Activated naive CD8-positive, alpha-beta T cell treated with anti-CD3 and anti-CD28 coated beads, Interleukin-2, amount 10 ng/mL, durations not matched to agents 7 days and 5 days (primary cell): ENCODE data around the gene ATP5F1B. TPM values are rescaled to one million over a fixed set of nuclear protein-coding genes. Genes with fewer than 3 reads are reported as not detected.

Source experiments
- ATAC-seq: fragments of 150-1000 bp; cut with Tn5 transposase; one replicate; pipeline ENCODE4 v1.10.0; 2021; ENCODE audit warnings: low read depth, moderate library complexity
- POLR2A ChIA-PET: fragments of 350-600 bp; sonication (Branson Sonifier 250); formaldehyde crosslinking; loops from one replicate; lab custom pipeline; 2021; ENCODE audit warnings: antibody characterized with exemption; lab: Charles Lee
- DNase-seq: peaks from one replicate; pipeline ENCODE4 v3.0.0; 2021
- H3K27ac Mint-ChIP-seq: one replicate; pipeline ENCODE4 v1.8.0; 2022; ENCODE audit warnings: mild to moderate bottlenecking, mixed read lengths
- H3K27me3 Mint-ChIP-seq: one replicate; pipeline ENCODE4 v1.8.0; 2022; ENCODE audit warnings: mild to moderate bottlenecking, moderate library complexity, mixed read lengths
- H3K36me3 Mint-ChIP-seq: one replicate; pipeline ENCODE4 v1.8.0; 2021; ENCODE audit warnings: mild to moderate bottlenecking, mixed read lengths
- H3K4me1 Mint-ChIP-seq: one replicate; pipeline ENCODE4 v1.8.0; 2021; ENCODE audit warnings: mixed read lengths
- H3K4me3 Mint-ChIP-seq: one replicate; pipeline ENCODE4 v1.8.0; 2022; ENCODE audit warnings: mild to moderate bottlenecking, moderate library complexity, mixed read lengths
- H3K9me3 Mint-ChIP-seq: one replicate; pipeline ENCODE4 v1.8.0; 2021; ENCODE audit warnings: mixed read lengths
- total RNA-seq, 2 experiments: library from RNA; stranded (reverse); gene quantifications; one replicate each; pipeline ENCODE4 v1.2.3, GENCODE V29; 2021

Gene ATP5F1B
- total RNA-seq, 2 experiments from 2014 or later: 468 to 471 TPM

DNA sequence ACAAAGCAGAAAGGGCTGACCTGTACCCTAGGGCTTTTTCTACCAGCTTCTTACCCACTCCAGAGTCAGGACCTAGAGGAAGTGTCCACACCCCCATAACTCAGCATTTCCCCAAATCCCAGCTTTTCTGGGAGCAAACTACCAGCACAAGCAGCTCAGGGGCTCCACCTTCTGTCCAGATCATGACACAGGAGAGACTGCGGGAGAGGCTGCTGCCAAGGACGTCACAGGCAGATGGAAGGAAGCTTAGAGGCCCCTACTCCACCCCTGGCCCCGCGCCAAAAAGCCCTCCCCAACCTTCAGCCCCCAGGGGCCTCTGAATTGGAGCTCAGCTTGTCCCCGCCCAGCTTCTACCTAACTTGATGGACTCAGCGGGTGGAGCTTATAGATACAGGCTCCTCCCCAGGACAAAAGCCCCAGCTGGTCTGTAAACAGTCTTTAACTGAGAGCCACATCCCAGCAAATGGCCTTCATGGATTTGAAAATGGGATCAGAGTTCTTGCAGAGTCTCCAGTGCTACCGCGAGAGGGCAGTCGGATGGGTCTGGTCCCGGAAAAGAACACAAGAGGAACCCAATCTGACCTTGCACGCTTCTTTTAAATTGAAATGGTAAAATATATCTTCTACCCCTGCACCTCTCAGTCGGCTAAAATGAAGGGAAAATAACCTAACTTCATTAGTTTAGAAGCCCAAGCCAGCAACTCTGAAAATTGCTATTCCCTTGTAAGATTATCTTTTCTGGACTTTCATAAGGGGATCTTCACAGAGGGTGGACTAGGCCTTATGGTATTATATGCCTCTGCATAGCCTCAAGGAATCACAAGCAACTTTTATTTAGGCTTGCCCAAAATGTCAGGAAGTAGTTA, 8.9 kb downstream of the ATP5F1B start:
- Mint-ChIP-seq H3K9me3 (no peaks in the 10 kb centered on the region), H3K27ac (peak overlapping the region; percentile 95)
- ATAC-seq: peak; percentile 65

DNA sequence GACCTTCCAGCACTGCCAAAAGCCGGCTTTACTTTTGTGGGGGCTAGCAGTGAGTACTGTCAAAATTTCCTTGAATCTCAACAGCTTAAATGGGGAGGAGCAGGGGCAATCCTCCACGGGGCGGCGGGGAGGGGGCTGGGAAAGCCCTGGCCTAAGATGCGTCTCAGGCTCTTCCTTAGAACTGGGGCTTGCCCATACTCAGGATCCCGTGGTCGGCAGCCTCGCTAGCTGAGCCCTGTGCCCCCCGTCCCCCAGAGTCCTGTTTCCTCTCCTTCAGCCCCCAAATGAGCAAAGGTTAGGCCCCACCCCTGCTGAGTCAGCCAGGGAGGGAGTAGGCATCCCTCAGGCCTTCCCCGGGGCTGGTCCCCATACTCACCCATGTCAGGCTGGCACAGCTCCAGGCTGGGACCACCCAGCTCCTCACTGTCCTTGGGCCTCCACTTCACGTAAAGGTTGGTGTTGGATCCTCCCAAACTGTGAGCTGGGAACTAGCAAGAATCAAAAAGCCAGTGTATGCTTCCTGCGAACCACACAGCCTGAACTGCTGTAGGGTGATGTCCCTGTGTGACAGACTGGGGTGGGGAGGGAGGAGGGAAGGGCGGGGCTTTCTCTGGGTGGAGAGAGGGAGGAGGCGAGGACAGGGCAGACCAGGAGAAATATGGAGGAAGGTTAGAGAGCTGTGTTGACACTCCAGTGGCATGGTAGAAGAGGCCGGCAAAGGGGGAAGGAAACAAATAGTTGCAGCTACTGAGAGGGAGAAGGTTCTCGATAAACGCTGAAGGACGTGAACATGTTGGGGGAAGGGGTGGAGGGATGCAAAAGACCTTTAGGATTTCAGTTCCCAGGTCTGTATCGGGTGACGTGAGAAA, 9.7 kb downstream of the ATP5F1B start:
- Mint-ChIP-seq H3K9me3 (no peaks in the 10 kb centered on the region), H3K36me3 (peaks cover 26% of the 10 kb centered on the region), H3K27ac (peak overlapping the region; percentile 95), H3K4me3 (peak overlapping the region; percentile 97), H3K27me3 (no peaks in the 10 kb centered on the region), H3K4me1 (peaks cover 59% of the 10 kb centered on the region)
- DNase-seq (peak; percentile 82), ATAC-seq (peak; percentile 72)
- POLR2A ChIA-PET: interaction anchor here (0.5 to 5.0 kb wide), 18 partner anchors 7 to 476 kb away, joined by 3 to 53 read pairs (median 6); partner anchors contain the start of genes ATP5F1B, NACA, PRIM1 and PTGES3

More for the DNA sequence above, 8.9 kb downstream of the ATP5F1B start:
- peak; percentile 92 for DNase-seq
- no peaks in the 10 kb centered on the region for H3K27me3 Mint-ChIP-seq
- peak overlapping the region; percentile 97 for H3K4me3 Mint-ChIP-seq
- POLR2A ChIA-PET: interaction anchor here (1.1 to 5.0 kb wide), 14 partner anchors 8 to 475 kb away, joined by 3 to 53 read pairs (median 8); partner anchors contain the start of genes ATP5F1B, NACA, PRIM1 and PTGES3
- H3K4me1 Mint-ChIP-seq: peaks cover 53% of the 10 kb centered on the region
- peaks cover 26% of the 10 kb centered on the region for H3K36me3 Mint-ChIP-seq

DNA sequence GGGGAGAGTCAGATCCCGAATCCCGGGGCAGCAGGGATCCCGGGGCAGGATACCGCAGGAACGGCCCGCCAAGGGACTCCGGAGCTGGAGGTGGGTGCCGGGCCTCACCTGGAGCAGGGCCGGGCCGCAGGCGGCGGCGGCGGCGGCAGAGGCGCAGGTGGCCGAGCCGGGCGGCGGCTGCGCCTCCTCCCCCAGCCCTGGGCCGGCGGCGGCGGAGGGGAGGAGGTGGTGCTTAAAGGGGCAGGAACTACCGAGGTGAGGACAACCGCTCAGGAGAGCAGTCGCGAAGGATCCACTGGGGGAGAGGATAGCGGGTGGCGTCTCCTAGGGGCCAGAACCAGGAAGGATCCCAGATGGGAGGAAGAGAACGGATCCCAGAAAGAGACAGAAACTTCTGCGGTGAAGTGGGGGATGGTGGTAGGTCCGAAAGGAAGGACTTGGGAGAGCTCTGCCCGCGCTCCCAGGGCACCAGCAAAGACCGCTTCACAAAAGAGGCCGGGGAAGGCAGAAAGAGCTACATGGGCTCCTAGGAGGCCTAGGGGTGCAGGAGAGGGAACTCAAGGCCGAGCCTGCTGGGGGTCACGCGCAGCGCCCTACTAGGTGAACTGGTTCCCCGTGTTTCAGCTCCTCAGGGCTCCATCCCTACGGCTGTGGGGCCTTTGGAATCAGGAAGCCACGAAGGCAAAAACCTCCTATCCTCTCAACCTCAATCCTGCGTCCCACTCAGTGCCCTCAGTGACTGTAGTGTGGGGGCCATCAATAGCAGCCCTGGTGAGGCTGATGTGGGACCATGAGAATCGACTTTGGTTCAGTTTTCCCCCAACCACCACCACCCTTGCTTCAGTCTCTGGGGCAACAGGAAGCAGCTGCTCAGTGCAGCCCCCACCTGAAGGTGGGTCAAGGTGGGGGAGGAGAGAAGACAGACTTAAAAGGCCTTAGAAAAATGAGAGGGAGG, 10.7 kb downstream of the ATP5F1B start:
- ATAC-seq: peak; percentile 40
- Mint-ChIP-seq H3K27ac (peak overlapping the region; percentile 95), H3K4me3 (peak overlapping the region; percentile 97), H3K27me3 (no peaks in the 10 kb centered on the region), H3K4me1 (peaks cover 63% of the 10 kb centered on the region), H3K36me3 (peaks cover 22% of the 10 kb centered on the region), H3K9me3 (no peaks in the 10 kb centered on the region)
- POLR2A ChIA-PET: interaction anchor here (0.5 to 5.0 kb wide), 17 partner anchors 10 to 477 kb away, joined by 3 to 53 read pairs (median 6); partner anchors contain the start of genes ATP5F1B, NACA, PRIM1 and PTGES3
- peak; percentile 81 for DNase-seq

DNA sequence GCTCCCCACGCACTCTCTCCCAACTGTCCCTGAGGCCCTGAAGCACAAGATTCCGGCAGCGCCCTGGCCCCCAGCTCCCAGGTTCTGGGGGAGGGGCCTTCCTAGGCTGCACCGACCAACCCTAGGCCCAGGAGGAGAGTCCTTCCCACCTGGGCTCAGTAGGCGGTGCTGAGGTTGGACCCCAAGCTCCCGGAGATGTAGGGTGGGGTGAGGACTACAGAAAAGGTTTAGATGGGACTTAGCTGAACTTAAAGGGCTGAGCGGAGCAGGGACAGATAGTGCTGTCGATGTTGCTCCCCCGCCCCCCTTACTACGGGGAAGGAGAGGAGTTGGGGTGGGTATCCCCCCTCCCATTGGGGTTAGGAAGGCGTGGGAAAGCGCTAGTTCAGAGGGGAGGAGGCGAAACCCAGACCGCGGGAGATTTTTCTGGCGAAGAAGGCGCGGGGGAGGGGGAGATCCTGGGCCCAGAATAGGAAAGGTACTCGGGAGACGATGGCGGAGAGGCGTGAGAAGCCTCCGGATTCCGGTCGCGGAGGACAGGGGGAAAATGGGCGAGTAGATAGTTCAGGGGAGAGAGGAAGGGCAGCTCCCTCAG, 11.4 kb downstream of the ATP5F1B start:
- Mint-ChIP-seq H3K9me3 (no peaks in the 10 kb centered on the region), H3K27ac (peak overlapping the region; percentile 91), H3K27me3 (no peaks in the 10 kb centered on the region), H3K4me1 (peaks cover 61% of the 10 kb centered on the region), H3K4me3 (peak overlapping the region; percentile 97), H3K36me3 (peaks cover 18% of the 10 kb centered on the region)
- ATAC-seq (no peak), DNase-seq (peak; percentile 49)
- POLR2A ChIA-PET: interaction anchor here (0.7 to 5.0 kb wide), 8 partner anchors 9 to 121 kb away, joined by 3 to 53 read pairs (median 8); partner anchors contain the start of genes ATP5F1B, NACA and PTGES3

DNA sequence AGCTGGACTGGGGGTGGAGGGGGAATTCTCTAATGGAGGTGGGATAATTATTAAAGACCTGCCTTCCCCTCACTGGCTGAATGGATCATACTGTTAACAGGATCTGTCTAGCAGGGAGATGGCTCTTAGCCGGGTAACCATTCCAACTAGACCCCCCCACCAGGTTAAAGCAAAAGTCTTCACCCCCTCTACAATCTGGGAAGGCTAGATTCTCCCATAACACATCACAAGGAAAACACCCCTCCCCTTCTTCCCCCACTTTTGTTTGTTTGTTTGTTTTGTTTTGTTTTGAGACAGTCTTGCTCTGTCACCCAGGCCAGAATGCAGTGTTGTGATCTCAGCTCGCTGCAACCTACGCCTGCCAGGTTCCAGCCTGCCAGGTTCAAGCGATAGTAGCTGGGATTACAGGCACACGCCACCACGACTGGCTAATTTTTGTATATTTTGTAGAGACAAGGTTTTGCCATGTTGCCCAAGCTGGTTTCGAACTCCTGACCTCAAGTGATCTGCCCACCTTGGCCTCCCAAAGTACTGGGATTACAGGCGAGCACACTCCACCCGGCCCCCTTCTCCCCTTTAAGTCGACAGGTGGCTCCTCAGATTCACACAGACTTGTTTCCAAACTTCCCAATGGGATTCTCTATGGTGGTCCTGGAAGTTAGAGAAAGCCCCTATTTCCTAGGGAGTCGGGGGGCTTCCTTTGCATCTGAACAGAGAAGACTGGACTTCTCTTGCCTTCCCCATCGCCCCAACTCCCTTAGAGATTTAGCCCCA, 12.1 kb downstream of the ATP5F1B start:
- Mint-ChIP-seq H3K36me3 (peaks cover 14% of the 10 kb centered on the region), H3K4me1 (peaks cover 59% of the 10 kb centered on the region), H3K4me3 (peak overlapping the region; percentile 97), H3K27ac (peak overlapping the region; percentile 91), H3K9me3 (no peaks in the 10 kb centered on the region), H3K27me3 (no peaks in the 10 kb centered on the region)
- DNase-seq: no peak
- POLR2A ChIA-PET: interaction anchor here (0.6 to 5.0 kb wide), 7 partner anchors 8 to 120 kb away, joined by 3 to 53 read pairs (median 5); partner anchors contain the start of genes ATP5F1B, NACA and PTGES3
- ATAC-seq: no peak

DNA sequence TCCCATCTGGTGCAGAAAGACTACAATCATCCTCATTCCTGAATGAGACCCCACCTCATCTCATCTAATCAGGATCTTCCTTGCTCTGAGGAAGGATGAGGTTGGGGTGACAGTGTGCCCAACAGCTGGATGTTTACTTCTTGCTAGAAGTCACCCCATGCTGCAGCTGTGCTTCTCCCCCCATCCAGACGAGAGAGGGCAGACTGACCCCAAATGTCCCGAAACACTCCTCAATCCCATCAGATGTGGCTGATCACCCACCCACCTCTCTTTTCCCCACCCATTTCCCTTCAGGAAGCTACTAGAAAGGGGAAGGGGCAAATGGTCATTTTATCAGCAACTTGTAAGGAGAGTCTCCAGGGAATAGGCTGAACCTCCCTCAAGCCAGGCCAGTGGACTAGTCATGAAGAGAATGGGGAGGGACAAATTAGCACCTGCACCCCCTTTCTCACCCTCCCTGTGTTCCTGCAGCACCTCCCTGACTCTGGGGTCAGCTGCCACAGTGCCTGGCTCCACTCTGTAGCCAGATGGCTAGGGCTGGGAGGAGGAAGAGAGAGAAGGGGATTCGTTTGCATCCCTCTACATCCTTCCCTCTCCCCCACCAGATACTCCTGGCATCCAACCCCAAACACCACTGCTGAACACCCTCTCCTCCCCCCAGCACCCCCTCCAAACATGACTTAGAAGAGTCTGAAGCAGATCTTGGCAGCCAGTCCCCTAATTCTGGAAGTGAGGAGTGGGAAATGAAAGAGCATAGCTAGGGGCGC, 12.9 kb downstream of the ATP5F1B start:
- no peak for DNase-seq
- Mint-ChIP-seq H3K36me3 (peaks cover 9% of the 10 kb centered on the region), H3K4me1 (peaks cover 61% of the 10 kb centered on the region), H3K9me3 (no peaks in the 10 kb centered on the region), H3K4me3 (peak overlapping the region; percentile 97), H3K27ac (peak overlapping the region; percentile 68), H3K27me3 (no peaks in the 10 kb centered on the region)
- no peak for ATAC-seq
- POLR2A ChIA-PET: interaction anchor here (0.6 to 5.0 kb wide), 4 partner anchors 9 to 92 kb away, joined by 3 to 53 read pairs (median 28); partner anchors contain the start of genes ATP5F1B, NACA and PTGES3

DNA sequence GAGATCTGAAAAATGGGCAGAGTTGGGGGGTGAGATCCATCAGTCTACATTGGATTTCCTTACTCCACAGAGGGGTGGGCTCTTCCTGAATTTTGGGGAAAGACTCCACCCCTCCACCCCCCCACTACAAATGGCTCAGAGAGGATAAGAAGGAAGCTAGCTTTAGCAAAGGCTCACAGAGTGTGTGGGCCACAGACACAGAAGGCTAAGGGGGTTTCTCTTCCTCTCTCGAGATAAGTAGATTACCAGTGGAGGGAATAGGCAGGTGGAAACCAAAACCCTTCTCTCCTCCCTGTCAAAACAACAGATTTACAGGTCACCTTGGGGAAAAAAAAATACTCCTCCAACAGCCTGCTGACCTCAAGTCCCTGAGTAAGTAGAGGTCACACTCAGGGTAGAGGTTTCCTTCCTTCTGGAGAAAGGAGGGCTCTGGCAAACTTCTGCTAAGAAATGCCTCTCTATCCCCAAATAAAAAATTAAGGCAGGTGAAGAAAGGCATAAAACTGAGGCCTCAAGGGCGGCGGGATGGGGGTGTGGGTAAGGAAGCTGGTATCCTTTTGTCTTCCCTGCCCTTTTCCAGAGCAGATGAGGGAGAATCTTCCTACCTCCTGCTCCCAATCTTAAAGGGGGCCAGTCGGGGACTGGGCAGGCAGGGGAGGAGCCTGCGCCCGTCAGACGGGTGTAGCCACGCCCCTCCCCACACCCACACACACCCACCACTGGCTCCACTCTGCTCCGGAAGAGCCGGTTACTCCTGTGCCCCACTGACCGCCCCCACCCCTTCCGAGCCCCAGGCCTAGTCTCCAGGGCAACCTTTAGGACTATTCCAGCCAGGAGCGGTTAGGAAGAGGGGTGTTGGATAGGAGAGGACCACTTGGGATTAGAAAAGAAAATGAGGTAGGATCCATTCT, 13.7 kb downstream of the ATP5F1B start:
- POLR2A ChIA-PET: interaction anchor here (1.9 to 5.0 kb wide), 2 partner anchors 56 to 93 kb away, joined by 4 to 52 read pairs; partner anchors contain the start of genes NACA and PTGES3
- Mint-ChIP-seq H3K4me1 (peaks cover 61% of the 10 kb centered on the region), H3K27ac (peak overlapping the region; percentile 68), H3K27me3 (no peaks in the 10 kb centered on the region), H3K4me3 (peak overlapping the region; percentile 97), H3K36me3 (peaks cover 8% of the 10 kb centered on the region), H3K9me3 (no peaks in the 10 kb centered on the region)
- ATAC-seq (no peak), DNase-seq (peak; percentile 74)

DNA sequence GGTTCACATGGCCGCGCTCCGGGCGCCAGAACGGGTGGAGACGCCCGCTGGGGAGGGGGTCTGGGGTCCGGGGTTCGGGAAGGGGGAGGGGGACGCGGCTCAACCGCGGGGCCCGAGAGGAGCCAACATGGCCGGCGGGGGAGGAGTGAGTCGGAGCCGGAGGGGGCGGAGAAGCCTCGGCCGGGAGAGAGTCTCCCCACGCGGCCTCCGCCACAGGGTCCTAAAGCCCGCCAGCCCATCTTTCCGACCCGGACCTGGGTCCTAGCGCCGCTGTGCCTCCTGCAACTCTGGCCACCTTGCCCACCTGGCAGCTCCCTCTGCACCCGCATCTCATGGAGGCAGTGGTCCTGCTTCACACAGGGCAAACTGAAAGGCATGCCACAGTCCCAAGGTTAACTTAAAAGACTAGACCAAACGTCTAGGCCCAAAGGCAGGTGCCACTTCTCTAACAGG, 15.6 kb downstream of the ATP5F1B start, which contains the start of gene BAZ2A:
TSS of gene BAZ2A (minus strand) at position 147 of the 453 bp plus-strand sequence. CDS start 12,796 bp downstream, outside the sequence.
- POLR2A ChIA-PET: interaction anchor here (1.2 to 3.4 kb wide), 5 partner anchors 15 to 270 kb away, joined by 6 to 33 read pairs (median 14); partner anchors contain the start of genes ATP5F1B, PTGES3, RBMS2 and STAT2
- H3K27ac Mint-ChIP-seq: peak within 1 kb of the TSS; percentile 86
- H3K9me3 Mint-ChIP-seq: no peaks in the 10 kb centered on the region
- peaks cover 12% of the 10 kb centered on the region for H3K36me3 Mint-ChIP-seq
- H3K4me3 Mint-ChIP-seq: peak within 1 kb of the TSS; percentile 84
- H3K27me3 Mint-ChIP-seq: no peaks in the 10 kb centered on the region
- H3K4me1 Mint-ChIP-seq: peaks cover 64% of the 10 kb centered on the region
- DNase-seq (peak; percentile 88), ATAC-seq (peak; percentile 70)

DNA sequence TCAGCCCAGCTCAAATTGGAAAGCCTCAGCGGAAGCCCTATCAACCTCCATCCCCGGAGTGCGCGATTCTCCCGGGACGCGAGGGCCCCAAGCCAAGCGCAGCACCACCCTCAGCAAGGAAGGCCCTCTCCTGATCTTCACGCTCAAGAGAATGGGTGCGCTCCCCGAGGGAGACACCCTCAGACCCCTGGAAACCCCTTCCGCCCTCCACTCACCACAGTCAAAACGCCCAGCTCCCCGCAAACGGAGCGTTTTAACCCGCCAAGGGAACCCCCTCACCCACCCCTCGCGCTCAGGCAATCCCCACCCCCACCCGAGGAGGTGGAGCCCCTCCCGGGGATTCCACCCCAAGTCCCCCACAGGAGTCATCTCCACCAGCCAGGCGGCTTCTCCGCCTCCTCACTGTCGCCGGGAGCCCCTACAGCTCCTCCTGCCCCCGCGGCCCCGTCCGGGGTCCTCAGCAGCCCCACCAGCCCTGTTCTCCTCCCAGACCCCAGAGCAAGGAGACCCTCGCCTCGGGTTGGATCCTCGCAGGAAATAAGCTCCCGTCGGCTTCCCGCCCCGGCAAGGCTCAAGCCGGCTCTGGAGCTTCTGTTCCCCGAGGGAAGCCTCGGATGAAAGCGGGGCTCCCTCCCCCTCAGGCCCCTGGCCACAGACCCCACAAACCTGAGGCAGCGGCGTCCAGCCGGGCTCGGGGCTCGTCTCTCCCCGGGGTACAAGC, 16.2 kb downstream of the ATP5F1B start:
- POLR2A ChIA-PET: interaction anchor here (0.5 to 3.4 kb wide), 14 partner anchors 7 to 1115 kb away, joined by 3 to 33 read pairs (median 6); partner anchors contain the start of genes ATP5F1B, PTGES3, RBMS2 and STAT2
- Mint-ChIP-seq H3K36me3 (peaks cover 13% of the 10 kb centered on the region), H3K27me3 (no peaks in the 10 kb centered on the region), H3K27ac (peak overlapping the region; percentile 86), H3K9me3 (no peaks in the 10 kb centered on the region), H3K4me3 (peak overlapping the region; percentile 84), H3K4me1 (peaks cover 62% of the 10 kb centered on the region)
- ATAC-seq (peak; percentile 14), DNase-seq (peak; percentile 63)
